ENCODE data around the gene SCPEP1.
"Not testable (repeated sequence)": the region's sequence is repeated elsewhere in the genome, so short reads cannot be mapped to it uniquely, and the experiment has no call there.

SCPEP1 gene, protein sequence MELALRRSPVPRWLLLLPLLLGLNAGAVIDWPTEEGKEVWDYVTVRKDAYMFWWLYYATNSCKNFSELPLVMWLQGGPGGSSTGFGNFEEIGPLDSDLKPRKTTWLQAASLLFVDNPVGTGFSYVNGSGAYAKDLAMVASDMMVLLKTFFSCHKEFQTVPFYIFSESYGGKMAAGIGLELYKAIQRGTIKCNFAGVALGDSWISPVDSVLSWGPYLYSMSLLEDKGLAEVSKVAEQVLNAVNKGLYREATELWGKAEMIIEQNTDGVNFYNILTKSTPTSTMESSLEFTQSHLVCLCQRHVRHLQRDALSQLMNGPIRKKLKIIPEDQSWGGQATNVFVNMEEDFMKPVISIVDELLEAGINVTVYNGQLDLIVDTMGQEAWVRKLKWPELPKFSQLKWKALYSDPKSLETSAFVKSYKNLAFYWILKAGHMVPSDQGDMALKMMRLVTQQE

DNA sequence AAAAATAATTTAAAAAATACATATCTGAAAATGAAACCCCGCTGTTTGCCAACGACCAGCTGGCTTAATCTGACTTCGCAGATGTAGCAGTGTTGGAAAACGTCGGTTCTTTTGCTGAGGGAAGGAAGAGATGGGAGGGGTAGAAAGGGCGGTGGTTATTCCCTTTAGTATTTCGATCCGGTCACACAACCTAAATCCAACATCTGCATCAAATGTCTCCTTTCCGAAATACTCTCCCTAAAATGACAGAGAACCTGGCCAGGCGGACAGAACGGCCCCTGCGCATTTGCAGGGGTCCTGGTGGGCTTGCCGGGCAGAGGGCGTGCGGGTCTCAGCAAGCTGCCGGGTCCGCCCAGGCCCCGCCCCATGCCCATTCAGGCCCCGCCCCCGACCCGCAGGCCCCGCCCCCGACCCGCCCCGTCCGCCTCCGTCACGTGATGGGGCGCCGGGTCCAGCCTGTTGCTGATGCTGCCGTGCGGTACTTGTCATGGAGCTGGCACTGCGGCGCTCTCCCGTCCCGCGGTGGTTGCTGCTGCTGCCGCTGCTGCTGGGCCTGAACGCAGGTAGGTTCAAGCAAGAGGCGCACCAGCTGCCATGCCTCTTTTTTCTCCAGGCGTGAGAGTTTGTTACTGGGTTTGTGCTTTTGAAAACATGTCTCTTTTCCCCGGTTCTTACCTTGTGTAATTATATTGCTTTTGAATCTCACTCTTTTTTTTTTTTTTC, at the start of gene SCPEP1:
Gene SCPEP1, plus strand, starts transcription at position 459 of the 723 bp plus-strand sequence. Its CDS starts 29 bp downstream, at position 488.
- DNase-seq (ENCODE audit: low spot score): peak; percentile 65
- FAIRE-seq: no peak

DNA sequence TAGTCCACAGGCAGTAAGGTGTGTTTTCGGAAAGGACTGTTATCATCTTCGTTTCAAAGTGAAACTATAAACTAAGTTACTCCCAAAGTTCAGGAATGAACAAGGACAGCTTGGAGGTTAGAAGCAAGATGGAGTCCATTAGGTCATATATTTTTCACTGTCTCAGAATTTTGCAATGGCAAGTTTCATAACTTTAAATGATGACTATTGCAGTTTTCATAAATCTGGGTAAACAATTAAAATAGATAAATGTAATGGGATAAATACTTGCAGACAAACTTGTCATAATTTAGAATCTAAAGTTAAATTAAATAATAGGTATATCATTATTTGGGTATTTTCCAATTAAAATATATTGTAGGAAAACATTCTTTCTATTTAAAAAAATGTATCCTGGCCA, 49.3 kb upstream of the SCPEP1 start:
- DNase-seq (ENCODE audit: low spot score) (no peak), FAIRE-seq (no peak)

DNA sequence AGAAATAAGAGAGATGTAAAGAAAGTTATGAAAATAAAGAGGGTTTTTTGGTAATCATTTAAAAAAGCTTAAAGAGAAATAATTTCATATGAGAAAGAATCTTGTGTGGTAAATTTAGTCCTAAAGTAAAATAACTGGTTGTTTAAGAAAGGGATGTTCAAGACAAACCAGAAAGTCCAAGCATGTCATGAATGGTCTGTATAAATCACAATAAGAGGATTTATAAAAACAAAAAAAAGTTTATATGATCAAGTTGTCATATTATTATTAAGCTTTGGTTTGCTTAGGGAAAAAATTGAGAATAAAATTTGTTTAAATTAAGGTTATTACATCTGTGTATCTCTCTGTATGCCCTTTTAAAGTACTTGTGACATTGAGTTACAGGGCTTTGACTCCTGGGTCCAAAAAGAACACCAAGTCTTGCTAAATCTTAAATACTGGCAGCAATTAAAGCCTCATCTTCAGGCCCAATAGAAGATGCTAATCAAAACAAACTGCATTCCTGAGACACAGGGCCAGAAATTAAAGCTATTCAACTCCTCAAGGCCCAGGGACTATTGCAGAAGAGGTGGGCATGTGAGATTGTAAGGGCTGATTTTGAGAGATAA, 48.5 kb upstream of the SCPEP1 start:
- DNase-seq (ENCODE audit: low spot score): peak; percentile 8
- no peak for FAIRE-seq

DNA sequence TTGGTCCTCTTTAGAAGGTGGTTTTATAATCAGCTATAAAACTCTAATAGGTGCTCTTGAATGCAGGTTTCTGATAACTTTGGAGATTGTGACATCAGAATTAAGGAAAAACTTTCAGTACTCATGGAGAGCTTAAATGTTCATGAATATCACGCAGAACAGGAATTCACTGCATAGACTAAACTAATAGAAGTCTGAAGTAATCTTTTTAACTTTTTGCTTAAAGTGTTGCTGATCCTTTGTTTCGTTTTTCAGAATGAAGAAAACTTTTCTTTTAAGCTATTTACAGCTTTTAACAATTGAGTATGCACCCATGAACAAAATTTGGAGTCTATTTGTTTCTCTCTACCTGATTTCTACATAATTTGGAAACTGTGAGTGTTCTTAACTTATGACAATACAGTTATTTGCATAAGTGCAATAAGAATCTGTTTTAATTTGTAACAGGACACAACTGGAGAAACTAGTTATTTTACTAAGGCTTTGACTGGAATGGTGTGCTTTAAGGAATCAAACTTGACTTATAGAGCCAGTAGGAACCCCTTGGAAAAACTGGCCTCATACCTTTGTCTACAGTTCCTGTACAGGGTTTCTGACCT, 47.1 kb upstream of the SCPEP1 start:
- FAIRE-seq (no peak), DNase-seq (ENCODE audit: low spot score) (no peak)

DNA sequence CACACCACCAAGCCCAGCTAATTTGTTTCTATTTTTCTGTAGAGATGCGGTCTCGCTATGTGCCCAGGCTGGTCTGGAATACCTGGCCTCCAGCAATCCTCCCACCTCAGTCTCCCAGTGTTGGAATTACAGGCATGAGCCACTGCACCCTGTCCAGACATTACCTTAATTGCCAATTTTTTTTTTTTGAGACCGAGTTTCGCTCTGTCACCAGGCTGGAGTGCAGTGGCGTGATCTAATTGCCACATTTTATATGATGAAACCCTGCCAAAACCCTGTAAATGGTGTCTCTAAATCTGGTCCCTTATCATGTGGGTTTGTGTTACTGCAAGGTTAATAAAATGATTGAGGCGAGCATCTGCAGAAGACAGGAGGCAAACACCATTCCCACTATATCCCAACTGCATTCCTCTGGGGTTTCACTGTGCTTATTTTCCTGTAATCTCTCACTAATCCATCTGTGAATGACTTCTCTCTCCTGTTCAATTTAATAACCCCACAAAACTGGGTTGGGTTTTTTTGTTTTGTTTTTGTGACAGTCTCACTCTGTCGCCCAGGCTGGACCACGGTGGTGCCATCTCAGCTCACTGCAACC, 44.7 kb upstream of the SCPEP1 start:
- FAIRE-seq (no peak), DNase-seq (ENCODE audit: low spot score) (no peak)

DNA sequence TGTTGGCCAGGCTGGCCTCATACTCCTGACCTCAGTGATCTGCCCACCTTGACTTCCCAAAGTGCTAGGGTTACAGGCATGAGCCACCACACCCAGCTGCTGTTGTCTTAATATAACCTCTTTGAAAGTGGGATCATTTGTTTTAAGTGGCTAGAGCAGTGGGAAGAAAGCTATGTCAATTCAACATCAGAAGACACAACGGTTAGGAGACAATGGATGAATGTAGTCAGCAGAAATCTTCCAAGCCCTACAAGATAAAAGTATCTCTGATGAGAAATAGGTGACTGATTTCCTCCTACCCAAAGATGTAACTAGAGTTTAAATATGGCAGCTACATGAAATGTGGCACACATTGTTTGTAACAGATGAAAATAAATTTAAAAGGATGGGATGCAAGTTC, 44.1 kb upstream of the SCPEP1 start:
- no peak for DNase-seq (ENCODE audit: low spot score)
- FAIRE-seq: no peak

DNA sequence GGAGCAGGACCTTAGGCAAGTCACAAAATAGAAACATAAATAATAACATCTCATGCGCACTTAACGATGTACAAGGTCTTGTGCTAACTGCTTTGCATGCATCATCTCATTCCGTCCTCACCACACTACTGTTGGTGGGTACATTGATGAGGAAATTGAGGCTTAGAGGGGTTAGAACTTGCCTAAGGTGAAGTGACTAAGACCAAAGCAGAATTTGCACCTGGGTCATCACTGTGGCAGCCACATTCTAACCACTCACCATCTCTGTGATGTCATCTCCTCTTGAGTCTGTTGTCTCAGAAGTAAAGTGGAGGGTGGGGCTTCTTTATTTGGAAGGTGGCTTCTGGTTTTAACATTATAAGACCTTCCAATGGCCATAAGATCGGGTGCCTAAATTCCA, 43.7 kb upstream of the SCPEP1 start:
- DNase-seq (ENCODE audit: low spot score): no peak
- FAIRE-seq: no peak

DNA sequence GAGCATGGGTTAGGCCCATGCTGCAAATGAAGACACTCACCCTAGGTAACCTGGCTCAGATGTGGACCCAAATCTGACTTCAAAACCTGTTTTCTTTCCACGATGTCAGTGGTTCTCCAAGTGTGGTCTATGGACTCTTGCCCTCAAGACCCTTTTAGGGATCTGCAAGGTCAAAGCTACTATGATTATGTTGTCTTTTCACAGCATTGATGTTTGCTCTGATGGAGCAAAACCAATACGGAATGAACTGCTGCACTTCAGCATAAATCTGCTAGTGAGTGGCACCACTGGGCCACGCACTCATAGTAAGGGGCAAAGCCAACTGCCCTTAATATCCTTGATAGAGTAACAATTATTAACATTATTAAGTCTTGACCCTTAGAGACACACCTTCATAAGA, 42.5 kb upstream of the SCPEP1 start:
- FAIRE-seq: no peak
- no peak for DNase-seq (ENCODE audit: low spot score)

DNA sequence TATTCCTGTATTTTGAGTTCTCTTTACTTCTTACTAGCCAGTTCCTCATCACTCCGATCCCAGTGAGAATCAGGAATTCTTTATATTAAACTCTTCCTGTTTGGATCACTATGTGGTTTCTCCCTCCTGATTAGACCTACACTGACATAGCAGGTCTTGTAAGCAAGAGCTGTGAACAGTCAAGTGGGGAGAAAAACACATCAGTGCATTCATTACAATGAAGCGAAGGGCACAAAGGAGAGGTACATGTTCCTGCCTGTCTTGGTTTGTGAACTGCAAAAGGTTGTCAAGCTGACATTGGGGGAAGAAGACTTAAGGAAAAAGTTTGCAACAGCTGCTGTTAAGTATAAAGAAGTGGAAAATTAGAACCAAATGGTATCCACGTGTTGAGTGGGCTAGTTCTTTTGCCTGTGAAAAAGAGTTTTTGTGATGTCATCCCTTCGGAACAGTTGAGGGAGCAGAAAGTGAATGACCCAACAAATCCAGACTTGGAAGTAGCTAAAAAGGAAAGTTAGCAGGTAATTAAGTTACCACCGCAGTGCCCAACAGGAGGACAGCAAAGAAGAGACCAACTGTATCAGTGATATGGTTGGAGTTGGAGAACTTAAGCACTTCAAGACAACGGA, 41.1 kb upstream of the SCPEP1 start:
- FAIRE-seq (no peak), DNase-seq (ENCODE audit: low spot score) (no peak)

DNA sequence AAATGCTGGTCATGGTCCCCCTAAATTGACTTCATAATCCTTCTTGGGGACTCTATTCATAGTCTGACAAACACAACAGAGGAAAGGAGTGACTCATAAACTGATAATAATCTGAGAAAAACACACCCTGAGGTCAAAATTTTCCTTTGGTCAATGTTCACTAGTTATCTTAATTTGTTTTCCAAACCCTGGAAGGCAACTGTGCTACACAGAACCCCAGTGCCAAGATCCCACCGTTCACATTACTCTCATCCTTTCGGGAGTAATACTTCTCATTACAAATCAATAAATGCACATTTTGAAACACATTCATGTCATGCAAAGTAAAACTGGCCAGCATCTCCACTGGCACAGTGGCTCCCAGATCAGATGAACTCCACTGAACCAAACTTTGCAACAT, 40.2 kb upstream of the SCPEP1 start:
- FAIRE-seq: no peak

DNA sequence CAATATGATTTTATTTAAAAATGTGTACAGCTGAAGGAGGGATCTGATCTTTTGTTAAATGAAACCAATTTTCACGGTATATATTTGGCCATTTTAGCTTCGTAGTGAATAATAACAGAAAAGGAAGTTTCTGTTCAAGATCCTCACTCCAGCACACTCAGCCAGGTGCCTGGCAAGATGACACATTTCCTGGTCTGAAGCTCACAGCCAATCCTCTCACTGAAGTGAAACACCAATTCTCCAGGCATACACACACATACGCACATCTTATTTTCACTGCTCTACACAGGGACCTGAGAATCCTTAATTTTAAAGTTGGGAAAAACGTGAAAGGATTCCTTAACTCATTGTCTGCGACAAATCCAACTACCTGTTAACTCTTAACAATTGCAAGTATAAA, 39.7 kb upstream of the SCPEP1 start:
- FAIRE-seq; DNase-seq (ENCODE audit: low spot score): not testable (repeated sequence)

More for the DNA sequence above, 40.2 kb upstream of the SCPEP1 start:
- no peak for DNase-seq (ENCODE audit: low spot score)

DNA sequence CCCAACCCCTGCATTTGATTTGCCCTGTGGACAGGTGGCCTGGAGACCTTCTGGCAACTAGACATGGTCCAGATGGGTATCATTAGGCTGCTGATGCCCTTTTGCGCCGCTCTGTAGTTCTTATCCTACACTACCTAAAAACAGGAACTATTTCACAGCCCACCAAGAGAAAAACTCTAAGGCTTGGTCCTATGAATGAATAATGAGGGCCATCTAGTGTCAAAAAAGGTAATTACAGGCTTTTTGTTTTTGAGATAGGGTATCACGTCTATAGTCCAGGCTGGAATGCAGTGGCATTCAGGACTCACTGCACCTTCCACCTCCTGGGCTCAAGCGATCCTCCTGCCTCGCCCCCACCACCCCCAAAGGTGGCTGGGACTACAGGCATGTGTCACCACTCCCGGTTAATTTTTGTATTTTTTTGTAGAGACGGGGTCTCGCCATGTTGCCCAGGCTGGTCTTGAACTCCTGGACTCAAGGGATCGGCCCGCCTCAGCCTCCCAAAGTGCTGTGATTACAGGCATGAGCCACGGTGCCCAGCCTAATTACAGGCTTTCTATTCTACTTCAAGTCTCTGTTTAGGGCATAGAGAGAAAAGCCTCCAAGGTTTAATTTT, 38.0 kb upstream of the SCPEP1 start:
- DNase-seq (ENCODE audit: low spot score): peak; percentile 54
- FAIRE-seq: no peak

DNA sequence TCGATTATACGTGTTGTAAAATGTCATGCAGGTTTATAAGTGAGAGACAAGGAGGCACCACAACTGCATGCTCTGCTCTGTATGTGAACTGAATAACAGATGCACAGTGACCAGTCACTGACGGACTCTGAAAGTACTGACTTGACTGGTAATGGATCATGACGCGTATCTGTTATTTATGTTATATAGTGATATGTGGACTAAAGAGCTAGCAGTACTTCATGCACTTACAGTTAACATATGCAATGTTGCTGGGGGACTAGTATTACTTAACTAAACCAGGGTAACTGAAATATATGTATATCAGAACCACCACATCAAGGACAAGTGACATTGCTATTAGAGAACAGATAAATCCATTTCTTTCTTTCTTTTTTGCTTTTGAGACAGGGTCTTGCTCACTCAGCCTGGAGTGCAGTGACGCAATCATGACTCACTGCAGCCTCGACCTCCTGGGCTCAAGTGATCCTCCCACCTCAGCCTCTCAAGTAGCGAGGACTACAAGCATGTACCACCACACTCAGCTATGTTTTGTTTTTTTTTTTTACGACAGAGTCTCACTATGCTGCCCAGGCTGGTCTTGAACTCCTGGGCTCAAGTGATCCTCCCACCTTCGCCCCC, 34.3 kb upstream of the SCPEP1 start:
- no peak for DNase-seq (ENCODE audit: low spot score)
- FAIRE-seq: no peak

DNA sequence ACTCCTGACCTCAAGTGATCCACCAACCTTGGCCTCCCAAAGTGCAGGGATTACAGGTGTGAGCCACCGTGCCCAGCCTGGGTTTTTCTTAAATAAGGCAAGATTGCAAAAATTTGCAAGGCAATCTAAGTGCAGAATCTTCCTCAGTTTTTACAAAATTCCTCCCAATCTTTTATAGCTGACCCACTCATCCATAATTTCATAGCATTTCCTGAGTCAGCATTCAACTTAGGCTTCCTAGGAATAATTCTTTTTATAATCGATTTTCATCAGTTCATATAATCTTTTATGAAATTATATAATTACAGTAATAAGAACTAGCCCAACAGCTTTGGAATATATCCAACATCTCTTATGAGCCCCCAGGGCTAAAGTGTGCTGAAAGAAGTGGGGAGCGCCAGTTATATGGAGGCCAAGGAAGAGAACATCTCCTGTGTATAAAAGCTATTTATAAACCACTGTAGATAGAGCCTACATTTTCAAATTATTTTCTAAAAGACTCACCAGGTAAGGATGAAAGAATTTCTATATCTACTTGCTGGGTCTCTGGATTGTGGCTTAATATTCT, 31.9 kb upstream of the SCPEP1 start:
- FAIRE-seq (no peak), DNase-seq (ENCODE audit: low spot score) (no peak)

DNA sequence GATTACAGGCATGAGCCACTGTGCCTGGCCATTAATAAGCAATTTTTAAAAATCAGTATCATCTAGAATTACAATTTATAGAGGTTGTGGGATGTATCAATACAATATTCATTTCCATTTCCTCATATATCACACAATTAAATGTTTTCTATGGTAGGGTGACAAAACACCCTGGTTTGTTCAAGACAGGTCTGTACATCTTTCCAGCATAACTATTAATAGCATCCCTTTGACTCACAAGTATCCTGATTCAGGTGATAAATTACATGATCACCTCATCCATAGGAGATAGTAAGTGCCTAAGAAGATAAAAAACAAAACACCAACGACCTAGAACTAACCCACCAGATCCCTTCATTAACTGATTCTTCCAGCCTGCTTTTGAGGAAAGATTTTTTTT, 30.2 kb upstream of the SCPEP1 start:
- no peak for DNase-seq (ENCODE audit: low spot score)
- no peak for FAIRE-seq

DNA sequence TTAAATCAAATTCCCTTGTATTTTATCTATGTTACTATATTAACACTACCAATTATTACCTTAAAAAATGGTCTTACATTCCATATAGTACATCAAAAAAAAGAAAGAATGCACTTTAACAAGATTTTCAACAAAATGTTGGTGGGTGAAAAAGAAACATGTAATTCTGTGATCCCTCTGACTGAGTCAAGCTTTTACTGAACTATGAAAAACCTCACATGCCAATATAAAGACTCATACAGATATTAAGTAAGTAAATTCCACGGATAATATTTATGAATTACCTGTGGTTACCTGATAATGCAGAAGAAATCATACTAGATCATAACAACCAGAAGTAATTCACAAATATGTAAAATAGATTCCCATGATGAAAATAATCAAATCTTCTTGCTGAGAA, 29.4 kb upstream of the SCPEP1 start:
- no peak for FAIRE-seq

DNA sequence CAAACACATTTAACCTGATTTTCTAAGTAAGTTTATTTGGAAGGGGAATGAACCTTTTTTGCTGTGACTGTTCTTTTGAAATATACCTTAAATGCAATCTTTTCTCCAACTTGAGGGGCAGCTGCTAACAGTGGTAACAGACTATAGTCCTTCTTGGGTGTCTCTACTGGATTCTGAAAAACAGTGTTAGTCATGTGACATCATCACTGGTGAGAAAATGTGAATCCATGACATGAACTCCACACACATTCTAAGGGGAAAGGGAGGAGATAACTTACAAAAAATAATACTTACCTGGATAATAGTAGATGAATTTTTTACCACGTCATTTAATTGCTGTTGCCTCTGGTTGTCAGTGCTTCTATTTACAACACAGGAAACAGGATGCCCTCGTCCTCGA, 28.3 kb upstream of the SCPEP1 start:
- FAIRE-seq (no peak), DNase-seq (ENCODE audit: low spot score) (no peak)

More for the DNA sequence above, 29.4 kb upstream of the SCPEP1 start:
- no peak for DNase-seq (ENCODE audit: low spot score)

DNA sequence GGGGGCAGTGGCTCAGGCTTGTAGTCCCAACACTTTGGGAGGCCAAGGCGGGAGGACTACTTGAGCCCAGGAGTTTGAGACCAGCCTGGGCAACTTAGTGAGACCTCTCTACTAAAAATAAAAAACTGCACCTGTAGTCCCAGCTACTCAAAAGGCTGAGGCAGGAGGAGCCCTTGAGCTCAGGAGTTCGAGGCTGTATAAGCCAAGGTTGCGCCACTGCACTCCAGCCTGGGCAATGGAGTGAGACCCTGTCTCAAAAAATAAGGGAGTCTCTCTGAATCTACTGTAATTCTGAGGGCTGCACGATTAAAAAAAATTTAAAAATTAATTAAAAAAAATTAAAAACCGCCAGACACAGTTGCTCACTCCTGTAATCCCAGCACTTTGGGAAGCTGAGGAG, 20.9 kb upstream of the SCPEP1 start:
- DNase-seq (ENCODE audit: low spot score) (no peak), FAIRE-seq (no peak)

DNA sequence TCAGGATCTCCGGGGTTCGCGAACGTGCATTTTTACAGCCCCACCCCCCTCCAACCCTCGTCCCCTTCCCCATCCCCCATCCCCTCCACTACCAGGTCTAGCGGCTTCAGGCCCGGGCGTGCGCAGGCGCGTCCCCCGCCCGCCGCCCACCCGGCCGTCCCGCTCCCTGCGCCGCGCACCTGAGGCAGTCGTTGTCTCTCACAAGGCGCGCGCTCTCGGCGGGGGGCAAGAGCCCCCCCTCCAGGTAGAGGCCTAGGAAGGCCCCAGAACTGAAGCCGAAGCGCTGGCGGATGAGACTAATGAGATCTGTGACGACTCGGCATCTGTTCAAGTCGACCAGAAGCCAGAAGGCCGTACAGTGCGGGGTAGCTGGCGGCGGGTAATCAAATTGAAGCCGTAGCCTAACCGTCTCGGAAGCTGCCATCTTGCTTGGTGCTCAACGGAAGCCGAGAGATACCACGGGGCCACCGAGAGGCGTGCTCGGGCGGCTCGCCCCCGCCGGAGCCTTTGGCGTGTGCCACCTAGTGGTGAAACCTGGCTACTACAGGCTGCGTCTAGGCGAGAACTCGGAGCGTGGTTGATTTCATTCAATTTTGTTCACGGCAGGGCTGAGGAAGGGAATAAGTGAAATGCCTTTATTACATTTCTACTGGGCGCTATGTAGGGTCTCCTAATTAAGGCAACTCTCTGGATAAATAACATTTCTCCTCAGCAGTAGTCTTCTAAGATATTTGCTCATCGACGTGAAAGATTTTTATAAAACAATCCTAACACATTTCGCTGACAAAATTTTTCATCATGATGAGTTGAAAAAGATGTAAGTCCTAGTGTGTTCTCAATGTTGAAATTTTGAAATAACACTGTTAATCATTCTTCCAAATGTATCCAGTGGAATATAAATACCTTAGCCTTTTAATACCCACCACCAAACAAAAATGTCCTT, 17.1 kb upstream of the SCPEP1 start, which contains the start of gene COIL:
Gene COIL, minus strand, starts transcription at position 455 of the 943 bp plus-strand sequence. Its CDS starts 31 bp downstream, at position 424.
- peak; percentile 76 for DNase-seq (ENCODE audit: low spot score)
- no peak for FAIRE-seq

Measured in RCC 7860 (cell line).